ENCODE results near the gene DNAH6. TPM values are rescaled to one million over a fixed set of nuclear protein-coding genes. Genes with fewer than 3 reads are reported as not detected.

DNAH6 gene
- total and polyA plus RNA-seq, 4 donors, result 1.9 to 16.9 (median 8.5) TPM

DNA sequence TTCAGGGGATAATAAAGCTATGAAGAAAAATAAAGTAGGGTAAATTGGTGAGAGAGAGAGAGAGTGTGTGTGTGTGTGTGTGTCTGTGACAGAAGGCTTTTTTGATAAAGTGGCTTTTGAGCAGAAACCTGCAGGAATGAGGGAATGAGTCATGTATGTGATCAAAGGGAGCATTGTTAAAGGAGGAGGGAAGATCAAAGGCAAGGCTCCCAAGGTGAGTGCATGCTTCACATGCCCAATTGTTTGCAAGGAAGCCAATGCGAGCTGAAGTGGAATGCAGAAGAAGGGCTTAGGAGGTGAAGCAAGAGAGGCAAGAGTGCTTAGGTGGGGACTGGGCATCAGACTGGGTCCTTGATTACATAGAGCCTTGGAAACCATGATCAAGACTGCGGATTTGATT lies 96.8 kb downstream of the DNAH6 start:
- TF ChIP-seq, protein P1, sequence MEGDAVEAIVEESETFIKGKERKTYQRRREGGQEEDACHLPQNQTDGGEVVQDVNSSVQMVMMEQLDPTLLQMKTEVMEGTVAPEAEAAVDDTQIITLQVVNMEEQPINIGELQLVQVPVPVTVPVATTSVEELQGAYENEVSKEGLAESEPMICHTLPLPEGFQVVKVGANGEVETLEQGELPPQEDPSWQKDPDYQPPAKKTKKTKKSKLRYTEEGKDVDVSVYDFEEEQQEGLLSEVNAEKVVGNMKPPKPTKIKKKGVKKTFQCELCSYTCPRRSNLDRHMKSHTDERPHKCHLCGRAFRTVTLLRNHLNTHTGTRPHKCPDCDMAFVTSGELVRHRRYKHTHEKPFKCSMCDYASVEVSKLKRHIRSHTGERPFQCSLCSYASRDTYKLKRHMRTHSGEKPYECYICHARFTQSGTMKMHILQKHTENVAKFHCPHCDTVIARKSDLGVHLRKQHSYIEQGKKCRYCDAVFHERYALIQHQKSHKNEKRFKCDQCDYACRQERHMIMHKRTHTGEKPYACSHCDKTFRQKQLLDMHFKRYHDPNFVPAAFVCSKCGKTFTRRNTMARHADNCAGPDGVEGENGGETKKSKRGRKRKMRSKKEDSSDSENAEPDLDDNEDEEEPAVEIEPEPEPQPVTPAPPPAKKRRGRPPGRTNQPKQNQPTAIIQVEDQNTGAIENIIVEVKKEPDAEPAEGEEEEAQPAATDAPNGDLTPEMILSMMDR (IDR thresholded peaks at IDR 0.05; ENCODE audit: control extremely low read depth, extremely low read depth), result no peak
- Histone ChIP-seq H3K4me3 (no peak overlapping the region), H3K4me1 (ENCODE audit: control insufficient read depth in 5 of 5, insufficient read depth in 5 of 5, low read length in 5 of 5) (no peaks in the 10 kb centered on the region), H3K9ac (ENCODE audit: insufficient read depth in 1 of 2, low read length in 2 of 2) (no peak overlapping the region), H3K9me3 (ENCODE audit: control insufficient read depth in 4 of 4, insufficient read depth in 3 of 4, low read length in 3 of 4) (peaks cover 0 to 3% (median 1%) of the 10 kb centered on the region in 4 donors), H3K36me3 (ENCODE audit: control insufficient read depth in 4 of 4, insufficient read depth in 4 of 4, low read length in 4 of 4) (no peaks in the 10 kb centered on the region), H3K27ac (ENCODE audit: low read depth in 1 of 2, low read length in 1 of 2) (no peak overlapping the region), H3K27me3 (ENCODE audit: control insufficient read depth in 3 of 3, insufficient read depth in 3 of 3, low read length in 2 of 3) (no peaks in the 10 kb centered on the region)
- 67 to 83% methylated on average over 2 of the region's 2 CpGs for WGBS, 2 donors
- DNase-seq (peak; percentile 53 to 84 (median 64)), ATAC-seq (ENCODE audit: insufficient read depth, low FRiP score) (peak; percentile 62)

DNA sequence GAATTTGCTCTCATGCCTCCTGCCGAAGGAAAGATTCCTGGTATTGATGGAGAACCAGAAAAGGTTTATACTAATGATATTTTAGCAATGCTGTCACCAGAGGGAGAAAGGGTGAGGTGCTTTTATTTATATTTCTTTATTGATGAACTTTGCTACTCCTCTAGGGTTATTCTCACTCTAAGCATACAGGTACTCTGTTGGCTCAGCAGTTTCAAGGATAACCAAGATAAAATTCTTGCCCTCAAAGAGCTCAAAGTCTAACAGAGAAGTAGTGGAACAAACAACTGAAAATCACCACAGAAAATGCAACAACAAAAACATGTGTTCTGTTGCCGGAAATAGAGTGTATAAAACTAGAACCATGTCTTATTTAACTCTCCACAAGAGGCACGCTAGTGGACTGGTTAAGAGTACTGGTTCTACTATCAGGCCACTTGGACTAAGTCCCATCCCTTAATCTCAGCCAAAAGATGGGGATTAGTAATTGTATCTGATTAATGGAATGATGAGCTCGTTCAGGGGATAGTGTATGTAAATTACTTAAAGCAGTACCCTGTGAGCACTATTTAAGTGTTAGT lies 103.6 kb downstream of the DNAH6 start:
- Histone ChIP-seq H3K27ac (ENCODE audit: low read depth in 1 of 2, low read length in 1 of 2) (no peak overlapping the region), H3K9ac (ENCODE audit: insufficient read depth in 1 of 2, low read length in 2 of 2) (no peak overlapping the region), H3K4me3 (no peak overlapping the region), H3K27me3 (ENCODE audit: control insufficient read depth in 3 of 3, insufficient read depth in 3 of 3, low read length in 2 of 3) (no peaks in the 10 kb centered on the region), H3K4me1 (ENCODE audit: control insufficient read depth in 5 of 5, insufficient read depth in 5 of 5, low read length in 5 of 5) (no peaks in the 10 kb centered on the region), H3K9me3 (ENCODE audit: control insufficient read depth in 4 of 4, insufficient read depth in 3 of 4, low read length in 3 of 4) (no peaks in the 10 kb centered on the region), H3K36me3 (ENCODE audit: control insufficient read depth in 4 of 4, insufficient read depth in 4 of 4, low read length in 4 of 4) (no peaks in the 10 kb centered on the region)
- no peak for ATAC-seq (ENCODE audit: insufficient read depth, low FRiP score)
- 87 to 91% methylated on average over 4 of the region's 4 CpGs for WGBS, 2 donors
- TF ChIP-seq, protein P1 (IDR thresholded peaks at IDR 0.05; ENCODE audit: control extremely low read depth, extremely low read depth), result no peak
- no peak for DNase-seq

DNA sequence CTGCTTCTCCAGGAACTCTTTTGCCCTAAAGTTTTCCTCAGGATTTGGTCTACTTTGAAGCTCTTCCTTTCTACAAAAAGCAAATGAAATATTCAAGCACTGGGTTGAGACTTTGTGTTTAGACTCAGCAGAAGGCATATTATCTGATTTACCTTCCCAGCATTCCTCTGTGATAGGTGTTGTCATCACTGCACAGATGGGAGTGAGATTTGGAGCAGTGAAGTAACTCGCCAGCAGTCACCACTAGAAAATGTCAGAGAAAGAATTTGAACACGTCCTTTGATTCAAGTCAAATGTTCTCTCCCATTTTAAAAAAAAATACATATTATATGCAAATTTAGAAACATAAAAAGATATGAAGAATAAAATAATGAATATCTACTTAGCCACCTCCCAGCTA lies 112.2 kb downstream of the DNAH6 start:
- no peak overlapping the region for H3K27ac ChIP-seq (ENCODE audit: low read depth in 1 of 2, low read length in 1 of 2)
- H3K4me1 ChIP-seq (ENCODE audit: control insufficient read depth in 5 of 5, insufficient read depth in 5 of 5, low read length in 5 of 5), result no peaks in the 10 kb centered on the region
- WGBS, 2 donors, result 87 to 88% methylated on average over 2 of the region's 2 CpGs
- no peak overlapping the region for H3K9ac ChIP-seq (ENCODE audit: insufficient read depth in 1 of 2, low read length in 2 of 2)
- H3K9me3 ChIP-seq (ENCODE audit: control insufficient read depth in 4 of 4, insufficient read depth in 3 of 4, low read length in 3 of 4), result peaks cover 0 to 2% (median 0%) of the 10 kb centered on the region in 4 donors
- H3K27me3 ChIP-seq (ENCODE audit: control insufficient read depth in 3 of 3, insufficient read depth in 3 of 3, low read length in 2 of 3), result no peaks in the 10 kb centered on the region
- no peaks in the 10 kb centered on the region for H3K36me3 ChIP-seq (ENCODE audit: control insufficient read depth in 4 of 4, insufficient read depth in 4 of 4, low read length in 4 of 4)
- ATAC-seq (ENCODE audit: insufficient read depth, low FRiP score) (no peak), DNase-seq (no peak)
- TF ChIP-seq, protein P1 (IDR thresholded peaks at IDR 0.05; ENCODE audit: control extremely low read depth, extremely low read depth), result no peak
- no peak overlapping the region for H3K4me3 ChIP-seq

DNA sequence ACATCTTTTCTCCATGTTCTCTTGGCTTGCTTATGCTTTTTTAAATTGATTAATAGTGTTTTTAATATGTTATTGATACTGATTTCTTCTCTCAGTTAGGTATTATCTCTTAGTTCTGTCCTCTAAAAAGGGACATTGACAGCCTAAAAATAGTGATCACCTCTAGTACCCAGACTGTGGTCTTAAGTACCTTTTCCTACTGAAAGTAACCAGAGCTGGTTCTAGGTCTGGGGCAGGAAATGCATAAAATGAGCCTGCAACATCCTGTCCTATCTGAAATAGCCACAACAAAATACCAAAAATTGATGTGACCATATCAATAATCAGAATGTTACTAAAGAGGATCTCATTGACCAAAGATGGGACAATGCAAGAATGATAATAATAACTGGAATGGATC lies 113.3 kb downstream of the DNAH6 start:
- H3K27me3 ChIP-seq (ENCODE audit: control insufficient read depth in 3 of 3, insufficient read depth in 3 of 3, low read length in 2 of 3), result no peaks in the 10 kb centered on the region
- H3K9me3 ChIP-seq (ENCODE audit: control insufficient read depth in 4 of 4, insufficient read depth in 3 of 4, low read length in 3 of 4), result peaks cover 0 to 2% (median 0%) of the 10 kb centered on the region in 4 donors
- no peak overlapping the region for H3K27ac ChIP-seq (ENCODE audit: low read depth in 1 of 2, low read length in 1 of 2)
- TF ChIP-seq, protein P1 (IDR thresholded peaks at IDR 0.05; ENCODE audit: control extremely low read depth, extremely low read depth), result no peak
- no peak overlapping the region for H3K4me3 ChIP-seq
- no peak overlapping the region for H3K9ac ChIP-seq (ENCODE audit: insufficient read depth in 1 of 2, low read length in 2 of 2)
- ATAC-seq (ENCODE audit: insufficient read depth, low FRiP score) (no peak), DNase-seq (no peak)
- H3K4me1 ChIP-seq (ENCODE audit: control insufficient read depth in 5 of 5, insufficient read depth in 5 of 5, low read length in 5 of 5), result no peaks in the 10 kb centered on the region
- H3K36me3 ChIP-seq (ENCODE audit: control insufficient read depth in 4 of 4, insufficient read depth in 4 of 4, low read length in 4 of 4), result no peaks in the 10 kb centered on the region
